ENCODE measurements around the gene TMEM198.
A peak's percentile ranks its signal among the peaks of the same experiment; 100 is the strongest.

Gene TMEM198

GRCh38 chr2:219538504-219538951 lies 5.3 kb upstream of the TMEM198 start:
- no peak for TF ChIP-seq CTCF (IDR thresholded peaks at IDR 0.05; ENCODE audit: unreplicated experiment in 3 of 3)
- Mint-ChIP-seq H3K9me3 (no peaks in the 10 kb centered on the region), H3K27me3 (ENCODE audit: low read depth) (peaks cover 4% of the 10 kb centered on the region), H3K36me3 (ENCODE audit: low read depth) (peaks cover 12% of the 10 kb centered on the region), H3K4me1 (peaks cover 22% of the 10 kb centered on the region), H3K4me3 (peak overlapping the region; percentile 59 to 66 (median 63)), H3K27ac (peak overlapping the region; percentile 73 to 82 (median 80))

GRCh38 chr2:219538956-219539788 lies 4.7 kb upstream of the TMEM198 start:
- no peaks in the 10 kb centered on the region for H3K9me3 Mint-ChIP-seq
- peak overlapping the region; percentile 73 to 82 (median 80) for H3K27ac Mint-ChIP-seq
- peaks cover 12% of the 10 kb centered on the region for H3K36me3 Mint-ChIP-seq (ENCODE audit: low read depth)
- H3K4me1 Mint-ChIP-seq: peaks cover 23% of the 10 kb centered on the region
- TF ChIP-seq CTCF (IDR thresholded peaks at IDR 0.05; ENCODE audit: unreplicated experiment in 3 of 3): no peak
- H3K27me3 Mint-ChIP-seq (ENCODE audit: low read depth): peaks cover 4% of the 10 kb centered on the region
- peak overlapping the region; percentile 59 to 66 (median 63) for H3K4me3 Mint-ChIP-seq

GRCh38 chr2:219539926-219540678 lies 3.7 kb upstream of the TMEM198 start:
- H3K4me3 Mint-ChIP-seq: peak overlapping the region in 1 of 3 experiments; percentile 34
- H3K36me3 Mint-ChIP-seq (ENCODE audit: low read depth): peaks cover 12% of the 10 kb centered on the region
- H3K27ac Mint-ChIP-seq: no peak overlapping the region

GRCh38 chr2:219540784-219541504 lies 2.9 kb upstream of the TMEM198 start:
- no peak for TF ChIP-seq CTCF (IDR thresholded peaks at IDR 0.05; ENCODE audit: unreplicated experiment in 3 of 3)
- no peak overlapping the region for H3K27ac Mint-ChIP-seq
- H3K27me3 Mint-ChIP-seq (ENCODE audit: low read depth): peaks cover 10% of the 10 kb centered on the region
- peak overlapping the region in 2 of 3 experiments; percentile 66 to 89 for H3K4me3 Mint-ChIP-seq
- H3K4me1 Mint-ChIP-seq: peaks cover 38% of the 10 kb centered on the region
- H3K9me3 Mint-ChIP-seq: no peaks in the 10 kb centered on the region
- H3K36me3 Mint-ChIP-seq (ENCODE audit: low read depth): peaks cover 12% of the 10 kb centered on the region

More at GRCh38 chr2:219539926-219540678, 3.7 kb upstream of the TMEM198 start:
- Mint-ChIP-seq H3K27me3 (ENCODE audit: low read depth) (peaks cover 9% of the 10 kb centered on the region), H3K4me1 (peaks cover 32% of the 10 kb centered on the region), H3K9me3 (no peaks in the 10 kb centered on the region)
- no peak for TF ChIP-seq CTCF (IDR thresholded peaks at IDR 0.05; ENCODE audit: unreplicated experiment in 3 of 3)

- H3K27me3 Mint-ChIP-seq (ENCODE audit: low read depth): peaks cover 13% of the 10 kb centered on the region
- H3K27ac Mint-ChIP-seq: no peak overlapping the region
- peaks cover 43% of the 10 kb centered on the region for H3K4me1 Mint-ChIP-seq
- H3K9me3 Mint-ChIP-seq: no peaks in the 10 kb centered on the region
- H3K36me3 Mint-ChIP-seq (ENCODE audit: low read depth): peaks cover 12% of the 10 kb centered on the region
- peak overlapping the region; percentile 66 to 89 (median 87) for H3K4me3 Mint-ChIP-seq
- peak; percentile 99 to 100 (median 100) for TF ChIP-seq CTCF (IDR thresholded peaks at IDR 0.05; ENCODE audit: unreplicated experiment in 3 of 3)
Measured at GRCh38 chr2:219541611-219542180, 2.1 kb upstream of the TMEM198 start.
